Neural progenitor cell (in vitro differentiated cells): Measurements from ENCODE around the gene DEFB126.

ENCODE experiments used
- EZH2 ChIP-seq: fragments of 200-600 bp; sonication (generic); IDR thresholded peaks from 2 replicates; pipeline ENCODE4 v1.6.1; 2017; ENCODE audit warnings: antibody characterized with exemption, mild to moderate bottlenecking, moderate library complexity
- TF ChIP-seq, protein P1 (sequence below): fragments of 200-600 bp; sonication (generic); IDR thresholded peaks from 2 replicates; pipeline ENCODE4 v1.5.1; 2017; ENCODE audit warnings: antibody characterized with exemption, mild to moderate bottlenecking

DNA sequence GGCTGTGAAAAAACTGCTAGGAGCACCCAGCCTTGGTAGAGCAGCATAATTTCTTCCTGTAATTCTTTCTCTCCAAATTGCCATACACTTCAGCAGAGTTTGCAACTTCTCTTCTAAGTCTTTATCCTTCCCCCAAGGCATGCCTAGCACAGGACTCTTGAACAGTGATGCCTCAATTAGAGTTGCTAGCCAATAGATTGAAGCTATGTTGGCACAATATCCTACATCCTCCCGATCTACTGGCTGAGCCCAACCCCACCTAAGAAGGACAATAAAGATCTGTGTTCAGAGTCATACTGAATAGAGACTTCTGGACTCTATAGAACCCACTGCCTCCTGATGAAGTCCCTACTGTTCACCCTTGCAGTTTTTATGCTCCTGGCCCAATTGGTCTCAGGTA lies at the start of gene DEFB126:
- TF ChIP-seq, protein P1, sequence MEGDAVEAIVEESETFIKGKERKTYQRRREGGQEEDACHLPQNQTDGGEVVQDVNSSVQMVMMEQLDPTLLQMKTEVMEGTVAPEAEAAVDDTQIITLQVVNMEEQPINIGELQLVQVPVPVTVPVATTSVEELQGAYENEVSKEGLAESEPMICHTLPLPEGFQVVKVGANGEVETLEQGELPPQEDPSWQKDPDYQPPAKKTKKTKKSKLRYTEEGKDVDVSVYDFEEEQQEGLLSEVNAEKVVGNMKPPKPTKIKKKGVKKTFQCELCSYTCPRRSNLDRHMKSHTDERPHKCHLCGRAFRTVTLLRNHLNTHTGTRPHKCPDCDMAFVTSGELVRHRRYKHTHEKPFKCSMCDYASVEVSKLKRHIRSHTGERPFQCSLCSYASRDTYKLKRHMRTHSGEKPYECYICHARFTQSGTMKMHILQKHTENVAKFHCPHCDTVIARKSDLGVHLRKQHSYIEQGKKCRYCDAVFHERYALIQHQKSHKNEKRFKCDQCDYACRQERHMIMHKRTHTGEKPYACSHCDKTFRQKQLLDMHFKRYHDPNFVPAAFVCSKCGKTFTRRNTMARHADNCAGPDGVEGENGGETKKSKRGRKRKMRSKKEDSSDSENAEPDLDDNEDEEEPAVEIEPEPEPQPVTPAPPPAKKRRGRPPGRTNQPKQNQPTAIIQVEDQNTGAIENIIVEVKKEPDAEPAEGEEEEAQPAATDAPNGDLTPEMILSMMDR, result no peak
- TF ChIP-seq EZH2, result no peak
